RCC 7860 (cell line): ENCODE measurements around the gene CACNB2.

ENCODE experiments used
- DNase-seq: peaks from one replicate; pipeline ENCODE4 v3.0.0-alpha.2; 2015; ENCODE audit warnings: low spot score
- FAIRE-seq: peaks from 2 replicates; lab custom pipeline; 2012; peaks lifted over from hg19 to GRCh38; lab: Jason Lieb, UNC

Gene CACNB2

DNA sequence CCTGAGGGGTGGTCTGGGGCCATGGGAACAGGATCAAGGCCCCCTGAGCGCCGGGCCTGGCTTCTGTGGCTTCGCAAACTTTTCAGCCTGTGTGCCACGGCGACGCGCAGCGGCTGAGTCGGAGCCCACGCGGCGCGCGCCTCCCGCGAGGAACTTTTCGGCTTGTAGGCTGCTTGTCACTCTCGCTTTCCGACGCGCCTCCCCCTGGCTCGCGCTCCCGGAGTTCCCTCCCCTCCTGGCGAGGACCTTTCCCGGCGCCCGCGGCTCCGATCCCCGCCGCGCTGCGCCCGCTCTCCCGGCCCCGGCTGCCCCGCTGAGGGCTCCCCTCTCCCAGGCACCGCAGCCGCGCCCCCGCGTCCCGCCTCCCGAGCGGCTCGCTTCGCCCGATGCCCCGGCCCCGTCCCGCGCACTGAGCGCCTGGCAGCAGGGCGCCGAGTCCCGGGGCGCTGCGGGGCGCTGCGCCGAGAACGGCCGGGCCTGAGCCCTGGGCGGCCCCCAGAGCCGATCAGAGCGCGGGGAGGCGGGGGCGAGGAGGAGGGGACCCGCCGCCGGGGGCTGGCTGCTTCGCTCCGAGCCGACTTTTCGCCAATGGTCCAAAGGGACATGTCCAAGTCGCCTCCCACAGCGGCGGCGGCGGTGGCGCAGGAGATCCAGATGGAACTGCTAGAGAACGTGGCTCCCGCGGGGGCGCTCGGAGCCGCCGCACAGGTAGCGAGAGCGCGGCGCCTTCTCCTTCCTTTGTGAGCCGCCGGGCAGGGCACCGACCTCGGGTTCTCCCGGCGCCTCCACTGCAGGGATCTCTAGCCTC, at the start of gene CACNB2:
CACNB2 (plus strand) TSS at position 276 of the 808 bp plus-strand sequence.
- DNase-seq, result no peak
- FAIRE-seq, result no peak

DNA sequence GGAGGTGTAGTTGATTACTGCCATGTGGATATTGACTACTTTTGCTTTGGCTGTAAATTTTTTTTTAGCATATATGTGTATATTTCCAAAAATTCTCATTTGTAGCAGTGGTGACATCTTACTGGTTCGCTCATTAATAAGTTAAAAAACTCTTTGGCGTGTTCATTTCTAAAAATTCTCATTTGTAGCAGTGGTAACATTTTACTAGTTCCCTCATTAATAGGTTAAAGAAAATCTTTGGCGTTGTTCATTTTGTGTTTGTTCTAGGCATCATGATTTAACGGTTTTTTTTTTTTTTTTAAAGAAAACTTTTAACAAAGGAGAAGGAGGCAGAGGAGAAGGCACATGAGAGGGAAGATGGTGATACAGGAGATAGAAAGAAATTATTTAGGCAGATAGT, 45.9 kb upstream of the CACNB2 start:
- no peak for FAIRE-seq
- DNase-seq, result no peak

DNA sequence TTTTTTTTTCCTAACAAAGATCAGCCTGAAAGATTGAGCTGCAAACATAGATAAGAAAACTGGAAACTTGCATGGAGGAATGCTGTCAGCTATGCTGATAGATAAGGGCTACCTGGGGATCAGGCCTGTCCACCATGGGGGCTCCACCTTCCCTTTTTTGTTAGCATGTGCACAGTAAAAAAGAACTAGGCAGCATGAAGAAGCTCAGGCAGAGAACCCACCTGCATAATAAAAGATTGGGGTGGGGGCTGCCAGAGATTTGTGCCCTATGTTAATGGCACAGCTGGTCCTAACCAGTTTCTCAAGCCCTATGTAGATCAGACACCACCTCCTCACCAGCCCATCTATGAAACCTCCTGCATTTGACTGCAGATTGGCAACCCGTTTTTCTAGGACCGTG, 45.4 kb upstream of the CACNB2 start:
- no peak for DNase-seq
- no peak for FAIRE-seq

GRCh38 chr10:18097524-18097923, 42.7 kb upstream of the CACNB2 start:
- FAIRE-seq (no peak), DNase-seq (no peak)

GRCh38 chr10:18098201-18098600, 42.0 kb upstream of the CACNB2 start:
- no peak for DNase-seq
- FAIRE-seq, result no peak

GRCh38 chr10:18099415-18099814, 40.8 kb upstream of the CACNB2 start:
- FAIRE-seq (no peak), DNase-seq (no peak)

DNA sequence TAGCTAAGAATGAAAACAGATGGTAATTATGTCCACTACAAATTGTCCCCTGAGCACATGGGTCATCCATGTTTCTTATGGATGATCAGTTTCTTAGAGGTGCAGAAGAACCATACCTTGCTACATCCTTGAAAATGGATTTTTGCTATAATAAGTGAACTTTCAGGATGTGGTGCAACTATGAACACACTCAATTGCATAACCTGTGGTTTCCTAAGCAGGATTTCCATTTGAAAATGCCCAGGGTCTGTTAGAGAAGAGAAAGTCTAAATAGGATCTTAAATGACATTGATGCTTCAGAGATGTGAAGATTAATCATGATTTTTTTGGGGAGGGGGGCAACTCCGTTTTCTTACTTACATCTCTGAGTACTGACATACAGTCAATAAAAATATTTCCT, 39.6 kb upstream of the CACNB2 start:
- DNase-seq (no peak), FAIRE-seq (no peak)

- no peak for DNase-seq
- no peak for FAIRE-seq
Measured at GRCh38 chr10:18102404-18102803, 37.8 kb upstream of the CACNB2 start.

DNA sequence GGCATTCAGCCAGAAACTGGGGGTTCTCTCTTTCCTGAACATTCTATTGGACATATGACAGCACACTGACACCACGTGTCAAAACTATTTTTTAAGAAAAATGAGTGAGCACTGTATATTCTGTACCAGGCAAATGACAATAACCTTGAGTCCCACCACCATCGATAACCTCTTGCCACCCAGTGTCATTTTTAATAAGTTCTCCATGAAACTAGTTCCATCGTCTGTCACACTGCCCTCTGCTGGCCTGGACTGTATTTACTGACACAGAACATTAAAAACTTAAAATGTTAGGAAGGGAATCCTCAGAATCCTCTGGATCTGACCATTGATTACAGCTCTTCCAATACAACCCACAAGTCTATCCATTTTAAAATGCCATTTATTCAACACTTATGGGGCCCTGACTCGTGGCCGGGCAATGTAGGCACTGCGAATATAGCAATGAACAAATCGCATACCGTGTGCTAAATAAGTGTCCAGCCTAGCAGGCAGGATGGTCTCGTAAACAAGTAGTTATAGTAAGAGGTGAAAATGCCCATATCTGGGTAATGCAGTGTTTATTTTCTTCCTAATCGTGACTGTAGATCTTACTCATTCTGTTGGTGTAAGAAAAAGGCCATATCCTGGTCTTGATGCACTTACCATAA, 35.9 kb upstream of the CACNB2 start:
- peak; percentile 52 for FAIRE-seq
- DNase-seq, result peak; percentile 25

DNA sequence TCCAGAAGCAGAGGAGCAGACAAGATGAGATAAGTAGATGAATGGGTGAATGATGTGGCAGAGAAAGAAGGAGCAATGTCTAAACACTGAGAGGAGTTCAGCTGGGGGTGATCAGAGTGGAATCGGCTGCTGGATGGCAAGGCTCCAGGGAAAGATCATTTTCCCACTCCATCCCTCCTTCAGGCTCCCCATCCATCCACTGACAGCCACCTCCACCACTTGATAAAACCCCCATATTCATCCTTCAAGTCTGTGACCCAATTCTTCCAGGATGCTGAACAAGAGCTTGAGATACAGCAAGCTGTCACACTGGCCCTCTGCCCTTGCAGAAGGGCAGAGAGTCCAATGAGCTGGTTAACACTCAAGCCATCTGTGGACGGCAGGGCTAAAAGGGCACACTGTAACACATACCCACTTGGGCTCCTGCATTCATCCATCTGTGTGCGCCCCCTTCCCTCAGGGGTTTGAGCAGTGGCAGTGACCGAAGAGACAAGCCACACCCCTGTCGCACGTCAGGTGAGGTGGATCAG, 30.8 kb upstream of the CACNB2 start:
- FAIRE-seq, result no peak
- DNase-seq, result no peak

GRCh38 chr10:18113881-18114280, 26.3 kb upstream of the CACNB2 start:
- no peak for DNase-seq
- no peak for FAIRE-seq

- no peak for DNase-seq
- no peak for FAIRE-seq
Measured at GRCh38 chr10:18117276-18117675, 22.9 kb upstream of the CACNB2 start.

- no peak for DNase-seq
- FAIRE-seq, result no peak
Measured at GRCh38 chr10:18122753-18123152, 17.5 kb upstream of the CACNB2 start.

DNA sequence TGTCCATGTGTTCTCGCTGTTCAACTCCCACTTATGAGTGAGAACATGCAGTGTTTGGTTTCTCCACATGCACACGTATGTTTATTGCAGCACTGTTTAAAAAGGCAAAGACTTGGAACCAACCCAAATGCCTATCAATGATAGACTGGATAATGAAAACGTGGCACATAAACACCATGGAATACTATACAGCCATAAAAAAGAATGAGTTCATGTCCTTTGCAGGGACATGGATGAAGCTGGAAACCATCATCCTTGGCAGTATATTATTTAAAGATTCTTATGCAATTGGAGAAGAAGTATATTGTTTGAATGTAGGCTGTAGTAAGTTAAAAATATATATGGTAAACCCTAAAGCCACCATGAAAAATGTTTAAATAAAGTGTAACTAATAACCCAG, 7.2 kb upstream of the CACNB2 start:
- DNase-seq (no peak), FAIRE-seq (no peak)

- DNase-seq, result no peak
- no peak for FAIRE-seq
Measured at GRCh38 chr10:18134509-18134908, 5.7 kb upstream of the CACNB2 start.

- FAIRE-seq (no peak), DNase-seq (no peak)
Measured at GRCh38 chr10:18134921-18135320, 5.3 kb upstream of the CACNB2 start.

GRCh38 chr10:18136073-18136791, 4.0 kb upstream of the CACNB2 start:
- no peak for DNase-seq

DNA sequence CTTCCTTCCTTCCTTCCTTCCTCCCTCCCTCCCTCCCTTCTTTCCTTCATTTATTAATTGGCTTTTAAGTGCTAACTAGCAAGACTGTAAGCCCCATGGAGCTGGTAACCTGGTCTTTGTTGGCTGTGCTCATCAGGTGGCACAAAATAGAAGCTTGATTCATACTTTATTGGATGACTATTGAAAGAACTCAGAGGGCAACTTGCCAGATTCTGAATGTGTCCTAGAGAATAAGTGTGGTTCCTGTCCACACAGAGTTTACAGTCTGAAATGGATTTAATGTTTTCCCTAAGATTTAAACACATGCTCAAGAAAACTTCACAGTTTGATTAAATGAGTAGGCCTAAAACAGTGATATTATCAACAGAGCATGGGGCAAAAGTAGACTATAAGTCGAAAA, 3.1 kb upstream of the CACNB2 start:
- FAIRE-seq (no peak), DNase-seq (no peak)

More at GRCh38 chr10:18136073-18136791, 4.0 kb upstream of the CACNB2 start:
- no peak for FAIRE-seq

DNA sequence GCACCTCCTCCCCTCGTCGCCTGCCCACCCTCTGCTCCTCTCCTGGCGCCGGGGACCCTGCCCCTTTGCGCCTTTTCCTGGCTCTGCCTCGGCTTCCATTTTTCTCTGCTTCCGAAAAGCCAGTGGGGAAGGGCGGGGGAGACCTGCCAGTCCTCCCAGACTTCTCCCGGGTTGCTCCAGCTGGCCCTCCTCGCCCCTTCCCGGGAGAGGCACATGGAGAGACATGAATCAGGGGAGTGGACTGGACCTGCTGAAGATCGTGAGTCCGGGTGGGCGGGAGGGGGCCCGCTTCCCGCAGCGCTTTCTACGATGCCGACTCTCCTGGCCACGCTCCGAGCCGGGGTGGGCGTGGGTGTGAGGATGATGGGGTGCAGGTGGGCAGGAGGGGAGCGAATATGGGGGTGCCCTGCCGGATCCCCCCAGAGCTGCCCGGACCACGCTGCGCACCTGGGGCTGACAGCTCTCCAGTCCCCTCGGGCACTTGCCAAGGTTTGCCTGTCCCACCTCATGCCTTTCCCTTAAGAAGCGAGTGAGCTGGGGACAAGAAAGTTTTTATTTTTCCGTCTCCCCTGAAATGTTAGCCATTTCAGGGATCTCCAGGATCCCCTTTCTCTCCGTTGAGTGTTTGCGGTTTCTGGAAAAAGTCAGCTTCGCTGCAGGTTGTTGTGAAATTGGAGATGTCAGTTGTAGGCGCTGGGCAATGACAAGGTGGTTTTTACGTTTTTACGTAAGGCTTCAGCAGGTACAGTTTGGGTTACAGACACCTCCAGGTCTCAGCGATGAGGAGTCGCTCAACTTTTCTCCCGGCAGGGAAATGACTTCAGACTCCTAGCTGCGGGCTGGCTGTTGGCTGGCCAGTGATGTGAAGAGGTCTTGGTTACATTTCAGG, 977 bp downstream of the CACNB2 start:
- DNase-seq, result no peak
- FAIRE-seq, result no peak

DNA sequence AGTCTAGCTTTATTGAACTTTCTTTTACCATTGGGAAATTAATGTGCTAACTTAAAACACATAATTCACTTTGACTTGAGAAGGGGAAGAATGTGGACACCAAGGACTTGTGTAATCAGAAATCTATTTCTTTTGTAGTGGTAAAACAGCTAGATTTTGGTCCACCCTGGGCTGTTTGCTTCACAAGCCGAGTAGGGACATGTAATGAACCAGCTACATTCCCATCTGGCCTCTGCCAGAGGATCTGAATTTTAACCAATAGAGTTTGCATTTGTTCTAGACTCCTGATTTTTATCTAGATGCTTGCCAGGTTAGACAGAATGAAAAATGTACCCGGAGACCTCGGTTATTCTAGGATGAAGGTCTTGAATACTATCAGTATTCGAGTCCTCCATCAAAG, 1.9 kb downstream of the CACNB2 start:
- no peak for FAIRE-seq
- DNase-seq, result no peak

DNA sequence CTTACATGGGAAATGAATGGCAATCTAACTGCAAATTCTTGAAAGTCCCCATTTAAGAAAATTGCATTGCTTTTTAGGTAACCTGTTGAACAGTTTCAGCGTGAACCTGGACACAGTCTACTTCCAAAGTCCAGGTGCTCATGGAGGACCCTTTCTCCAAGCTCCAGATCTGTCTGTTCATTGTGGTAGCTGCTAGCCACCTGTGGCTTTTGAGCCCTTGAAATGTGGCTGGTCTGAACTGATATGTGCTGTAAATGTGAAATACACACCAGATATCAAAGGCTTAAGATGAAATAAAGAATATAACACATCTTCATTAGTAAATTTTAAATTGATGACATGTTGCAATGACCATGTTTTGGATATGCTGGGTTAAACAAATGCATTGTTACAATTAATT, 4.2 kb downstream of the CACNB2 start:
- DNase-seq (no peak), FAIRE-seq (no peak)
